Stomach (tissue), 9 donors: ENCODE measurements around the gene ADGRG7. TPM values are rescaled to one million over a fixed set of nuclear protein-coding genes. Genes with fewer than 3 reads are reported as not detected.

ENCODE experiments used
- DNase-seq, 2 donors: peaks; one replicate each; pipeline versions ENCODE4 v3.0.0 to v3.0.0-alpha.2; 2013 to 2019
- H3K27ac ChIP-seq, 5 donors: fragments of 200-600 bp in 4 of 5; sonication (generic) in 4 of 5; one replicate each; pipeline ENCODE4 v1.5.1; 2013 to 2019; ENCODE audit warnings: mild to moderate bottlenecking in 1 of 5, moderate library complexity in 1 of 5
- H3K27me3 ChIP-seq, 3 donors: fragments of 200-600 bp; sonication (generic); one replicate each; pipeline ENCODE4 v1.5.1; 2017 to 2019; ENCODE audit warnings: mixed run types in 1 of 3
- H3K36me3 ChIP-seq, 4 donors: fragments of 200-600 bp; sonication (generic); 1 replicate in 3 of 4; 2 replicates in 1 of 4; pipeline ENCODE4 v1.5.1; 2016 to 2019
- H3K4me1 ChIP-seq, 4 donors: fragments of 200-600 bp; sonication (generic); one replicate each; pipeline ENCODE4 v1.5.1; 2016 to 2019
- H3K4me3 ChIP-seq, 4 donors: fragments of 200-600 bp; sonication (generic) in 3 of 4; one replicate each; pipeline ENCODE4 v1.5.1; 2016 to 2019; ENCODE audit warnings: mild to moderate bottlenecking in 1 of 4
- H3K9me3 ChIP-seq, 4 donors: fragments of 200-600 bp; sonication (generic); one replicate each; pipeline ENCODE4 v1.5.1; 2016 to 2019
- EP300 ChIP-seq: sonication (generic); formaldehyde crosslinking; IDR thresholded peaks from one replicate; pipeline ENCODE4 v1.6.1; 2017; ENCODE audit warnings: antibody characterized with exemption
- POLR2A ChIP-seq, 4 donors: fragments of 450-650 bp; IDR thresholded peaks; one replicate each; pipeline ENCODE4 v1.6.1; 2016; ENCODE audit warnings: antibody characterized with exemption in 4 of 4, control low read depth in 2 of 4, mild to moderate bottlenecking in 1 of 4, moderate library complexity in 1 of 4
- POLR2AphosphoS5 ChIP-seq, 3 donors: sonication (generic); formaldehyde crosslinking; IDR thresholded peaks; one replicate each; pipeline ENCODE4 v1.6.1; 2016; ENCODE audit warnings: antibody characterized with exemption in 3 of 3
- WGBS, 5 donors: extraction: QIAGEN DNeasy Blood & Tissue Kit in 3 of 5; methylation state at CpG; one replicate each; pipeline versions ENCODE4 v1.1.5 to v1.1.7; 2013 to 2018; 5-methylcytosine and 5-hydroxymethylcytosine counted together
- intact Hi-C: fragments of 100-400 bp; cut with DNase I; formaldehyde crosslinking; loops from one replicate; pipeline ENCODE4 v1.15.1; 2023; ENCODE audit warnings: low total_unique reads
- polyA plus RNA-seq, 3 donors: library from polyadenylated mRNA; stranded (reverse); fragments of 200-250 nt; gene quantifications; one replicate each; pipeline ENCODE4 v1.2.3, GENCODE V29; 2013
- total RNA-seq, 5 donors: library from RNA; depleted of rRNA; stranded (reverse); fragments of >200 nt; gene quantifications; one replicate each; pipeline versions ENCODE4 v1.1.0 to v1.2.3, GENCODE V29; 2014 to 2016
- TF ChIP-seq, protein P1 (sequence below), 7 experiments: fragments of 450-650 bp in 4 of 7; fragments of 200-600 bp in 3 of 7; sonication (generic) in 3 of 7; IDR thresholded peaks; one replicate each; pipeline ENCODE4 v1.5.1; 2016 to 2019; ENCODE audit warnings: antibody characterized with exemption in 7 of 7, control low read depth in 2 of 7, mild to moderate bottlenecking in 1 of 7
- donor health status: healthy with polysubstance abuse.
- donor health status: Bipolar disorder and iron deficiency.
- donor health status: healthy.

Gene ADGRG7
- total and polyA plus RNA-seq, 8 donors, result 5.1 TPM; not detected in 7

DNA sequence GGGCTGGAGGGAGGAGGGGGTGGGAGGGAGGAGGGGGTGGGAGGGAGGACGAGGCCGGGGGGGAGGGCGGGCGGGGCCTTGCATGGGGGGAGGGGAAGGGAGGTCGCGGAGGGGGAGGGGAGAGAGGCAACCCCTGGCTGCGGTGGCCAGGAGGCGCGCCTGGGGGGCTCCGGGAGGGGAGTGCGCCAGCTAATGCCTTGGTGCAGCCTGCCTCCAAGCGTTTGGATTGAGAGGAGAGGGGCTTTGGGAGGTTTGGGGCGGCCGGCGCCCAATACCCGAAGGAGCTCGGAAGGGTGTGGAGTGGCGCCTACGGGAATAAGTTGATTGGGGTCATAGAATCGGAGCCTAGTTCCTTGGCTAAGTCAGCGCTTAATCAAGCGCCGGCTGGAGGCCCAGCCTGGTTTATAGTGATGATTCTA is 100.5 kb downstream of the ADGRG7 start:
- Histone ChIP-seq H3K27ac (peak overlapping the region; percentile 93 to 100 (median 98)), H3K9me3 (no peaks in the 10 kb centered on the region), H3K27me3 (peaks cover 0 to 14% (median 0%) of the 10 kb centered on the region in 3 donors), H3K36me3 (peaks cover 6 to 15% (median 14%) of the 10 kb centered on the region in 4 donors), H3K4me3 (peak overlapping the region; percentile 79 to 96 (median 86)), H3K4me1 (peaks cover 8 to 49% (median 34%) of the 10 kb centered on the region in 4 donors)
- intact Hi-C loops, result no loop called here
- WGBS, 5 donors, result 0 to 1% (median 0%) methylated on average over 17 to 21 of the region's 23 CpGs
- DNase-seq, result peak in 1 of 2 donors; percentile 81
- TF ChIP-seq POLR2A (IDR thresholded peaks at IDR 0.05), result no peak
- TF ChIP-seq, protein P1, sequence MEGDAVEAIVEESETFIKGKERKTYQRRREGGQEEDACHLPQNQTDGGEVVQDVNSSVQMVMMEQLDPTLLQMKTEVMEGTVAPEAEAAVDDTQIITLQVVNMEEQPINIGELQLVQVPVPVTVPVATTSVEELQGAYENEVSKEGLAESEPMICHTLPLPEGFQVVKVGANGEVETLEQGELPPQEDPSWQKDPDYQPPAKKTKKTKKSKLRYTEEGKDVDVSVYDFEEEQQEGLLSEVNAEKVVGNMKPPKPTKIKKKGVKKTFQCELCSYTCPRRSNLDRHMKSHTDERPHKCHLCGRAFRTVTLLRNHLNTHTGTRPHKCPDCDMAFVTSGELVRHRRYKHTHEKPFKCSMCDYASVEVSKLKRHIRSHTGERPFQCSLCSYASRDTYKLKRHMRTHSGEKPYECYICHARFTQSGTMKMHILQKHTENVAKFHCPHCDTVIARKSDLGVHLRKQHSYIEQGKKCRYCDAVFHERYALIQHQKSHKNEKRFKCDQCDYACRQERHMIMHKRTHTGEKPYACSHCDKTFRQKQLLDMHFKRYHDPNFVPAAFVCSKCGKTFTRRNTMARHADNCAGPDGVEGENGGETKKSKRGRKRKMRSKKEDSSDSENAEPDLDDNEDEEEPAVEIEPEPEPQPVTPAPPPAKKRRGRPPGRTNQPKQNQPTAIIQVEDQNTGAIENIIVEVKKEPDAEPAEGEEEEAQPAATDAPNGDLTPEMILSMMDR (IDR thresholded peaks at IDR 0.05), result no peak

DNA sequence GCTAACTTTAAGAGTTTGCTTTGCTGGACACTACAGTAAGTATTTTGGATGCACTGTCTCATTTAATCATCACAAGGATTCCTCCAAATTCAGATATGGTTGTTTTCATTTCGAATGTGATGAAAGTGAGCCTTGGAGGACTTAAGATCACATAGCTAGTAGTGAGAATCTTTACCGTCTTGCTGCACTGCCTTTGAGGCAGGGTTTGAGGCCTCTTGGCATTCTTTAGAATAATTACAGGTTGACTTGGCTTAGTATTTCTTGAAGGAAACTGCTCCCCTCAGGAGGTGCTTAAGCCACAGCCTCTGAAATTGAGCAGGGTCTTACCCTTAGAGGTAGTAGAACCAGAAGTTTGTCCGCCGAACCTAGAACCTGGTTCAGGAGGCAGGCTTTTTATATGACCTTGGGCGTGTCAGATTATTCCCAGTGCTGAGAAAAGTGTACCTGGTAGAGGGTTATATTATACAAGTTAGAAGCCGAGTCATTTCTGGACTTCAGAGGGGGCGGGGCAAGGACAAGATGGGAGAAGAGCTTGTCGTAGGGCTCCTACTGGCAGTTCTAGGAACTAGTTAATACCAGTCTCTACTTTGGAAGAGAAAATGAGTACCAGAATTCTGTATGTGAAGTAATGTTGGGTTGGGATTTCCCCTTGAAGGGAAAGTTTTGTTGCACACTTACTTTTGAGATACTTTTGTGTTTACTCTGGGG is 101.0 kb downstream of the ADGRG7 start:
- TF ChIP-seq POLR2AphosphoS5 (IDR thresholded peaks at IDR 0.05) (no peak), EP300 (no peak), POLR2A (IDR thresholded peaks at IDR 0.05) (no peak)
- TF ChIP-seq, protein P1 (IDR thresholded peaks at IDR 0.05), result no peak
- peaks cover 0 to 14% (median 0%) of the 10 kb centered on the region in 3 donors for H3K27me3 ChIP-seq
- no peaks in the 10 kb centered on the region for H3K9me3 ChIP-seq
- peak; percentile 32 to 70 for DNase-seq
- intact Hi-C loops, result no loop called here
- peak overlapping the region; percentile 79 to 96 (median 86) for H3K4me3 ChIP-seq
- 13 to 20% (median 17%) methylated on average over 8 of the region's 8 CpGs for WGBS, 5 donors
- H3K4me1 ChIP-seq, result peaks cover 8 to 54% (median 37%) of the 10 kb centered on the region in 4 donors
- peak overlapping the region; percentile 66 to 100 (median 98) for H3K27ac ChIP-seq
- peaks cover 6 to 20% (median 19%) of the 10 kb centered on the region in 4 donors for H3K36me3 ChIP-seq

DNA sequence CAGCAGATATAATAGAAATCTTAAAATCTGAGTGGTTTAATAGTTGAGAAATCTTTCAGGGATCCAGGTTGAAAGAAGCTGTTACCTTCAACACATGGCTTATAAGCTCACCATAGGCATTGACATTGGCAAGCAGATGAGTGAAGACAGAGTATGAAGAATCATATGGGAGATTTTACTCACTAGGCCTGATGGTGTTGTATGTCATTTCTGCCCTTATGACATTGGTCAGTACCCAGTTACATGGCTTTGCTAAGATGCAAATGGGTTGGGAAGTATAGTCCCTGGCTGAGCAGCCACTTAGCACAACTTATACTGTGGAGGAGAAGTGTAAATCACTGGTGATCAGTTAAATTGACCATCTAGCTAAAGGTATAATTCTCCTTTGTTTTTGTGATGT is 105.8 kb downstream of the ADGRG7 start:
- intact Hi-C loops, result no loop called here
- DNase-seq, result no peak
- Histone ChIP-seq H3K27me3 (no peaks in the 10 kb centered on the region), H3K27ac (no peak overlapping the region), H3K4me3 (no peak overlapping the region), H3K36me3 (peaks cover 6 to 45% (median 42%) of the 10 kb centered on the region in 4 donors), H3K4me1 (peaks cover 12 to 74% (median 46%) of the 10 kb centered on the region in 4 donors), H3K9me3 (no peaks in the 10 kb centered on the region)
- TF ChIP-seq, protein P1 (IDR thresholded peaks at IDR 0.05), result no peak
- TF ChIP-seq POLR2A (IDR thresholded peaks at IDR 0.05) (no peak), POLR2AphosphoS5 (IDR thresholded peaks at IDR 0.05) (no peak)

DNA sequence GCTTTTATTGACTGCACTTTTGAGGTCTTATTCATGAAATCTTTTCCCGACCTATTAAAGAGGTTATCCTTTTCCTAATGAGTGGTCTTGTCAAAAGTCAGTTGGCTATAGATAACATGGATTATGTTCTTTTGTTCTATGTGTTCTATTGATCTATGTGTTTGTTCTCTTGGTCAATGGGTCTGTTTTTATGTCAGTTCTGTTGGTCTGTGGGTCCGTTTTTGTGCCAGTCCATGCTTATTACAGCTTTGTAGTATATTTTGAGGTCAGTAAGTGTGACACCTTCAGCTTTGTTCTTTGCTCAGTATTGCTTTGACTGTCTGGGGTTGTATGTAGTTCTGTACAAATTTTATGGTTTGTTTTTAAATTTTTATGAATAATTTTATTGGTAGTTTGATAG is 107.7 kb downstream of the ADGRG7 start:
- Histone ChIP-seq H3K9me3 (no peaks in the 10 kb centered on the region), H3K27ac (no peak overlapping the region), H3K4me3 (no peak overlapping the region), H3K27me3 (no peaks in the 10 kb centered on the region), H3K36me3 (peaks cover 16 to 64% (median 61%) of the 10 kb centered on the region in 4 donors), H3K4me1 (peaks cover 4 to 55% (median 29%) of the 10 kb centered on the region in 4 donors)
- 39 to 57% (median 48%) methylated on average over 2 of the region's 2 CpGs for WGBS, 5 donors
- no peak for DNase-seq
- TF ChIP-seq, protein P1 (IDR thresholded peaks at IDR 0.05), result no peak
- TF ChIP-seq EP300 (no peak), POLR2A (IDR thresholded peaks at IDR 0.05) (no peak)
- intact Hi-C loops, result no loop called here
